ENCODE results near the gene DNAJB4. TPM values are rescaled to one million over a fixed set of nuclear protein-coding genes. Genes with fewer than 3 reads are reported as not detected.

Gene DNAJB4
- total RNA-seq, 2 experiments from 2014 or later: 19.2 to 22.7 TPM

GRCh38 chr1:78040484-78041089 is 35.8 kb downstream of the DNAJB4 start:
- Histone ChIP-seq H3K36me3 (ENCODE audit: insufficient read depth, low read length) (no peaks in the 10 kb centered on the region), H3K4me3 (ENCODE audit: low read length) (no peak overlapping the region), H3K4me1 (ENCODE audit: insufficient read depth, low read length) (peaks cover 4% of the 10 kb centered on the region), H3K27me3 (ENCODE audit: control insufficient read depth in 1 of 2, insufficient read depth in 2 of 2, low read length in 2 of 2) (peaks cover 8 to 12% of the 10 kb centered on the region in 2 experiments), H3K9me3 (ENCODE audit: control insufficient read depth in 1 of 2, insufficient read depth in 1 of 2, low read length in 2 of 2) (no peaks in the 10 kb centered on the region), H3K27ac (ENCODE audit: low read depth in 1 of 2, low read length in 2 of 2) (no peak overlapping the region)
- Mint-ChIP-seq H3K4me1 (ENCODE audit: low read depth) (peaks cover 22% of the 10 kb centered on the region), H3K36me3 (ENCODE audit: low read depth) (no peaks in the 10 kb centered on the region), H3K9me3 (no peaks in the 10 kb centered on the region), H3K4me3 (no peak overlapping the region), H3K27me3 (peaks cover 22% of the 10 kb centered on the region), H3K27ac (no peak overlapping the region)
- intact Hi-C loops (cut with DNase I, micrococcal nuclease): no loop called here
- DNase-seq: no peak
- CTCF ChIA-PET: no interaction called here
- TF ChIP-seq, protein P1, sequence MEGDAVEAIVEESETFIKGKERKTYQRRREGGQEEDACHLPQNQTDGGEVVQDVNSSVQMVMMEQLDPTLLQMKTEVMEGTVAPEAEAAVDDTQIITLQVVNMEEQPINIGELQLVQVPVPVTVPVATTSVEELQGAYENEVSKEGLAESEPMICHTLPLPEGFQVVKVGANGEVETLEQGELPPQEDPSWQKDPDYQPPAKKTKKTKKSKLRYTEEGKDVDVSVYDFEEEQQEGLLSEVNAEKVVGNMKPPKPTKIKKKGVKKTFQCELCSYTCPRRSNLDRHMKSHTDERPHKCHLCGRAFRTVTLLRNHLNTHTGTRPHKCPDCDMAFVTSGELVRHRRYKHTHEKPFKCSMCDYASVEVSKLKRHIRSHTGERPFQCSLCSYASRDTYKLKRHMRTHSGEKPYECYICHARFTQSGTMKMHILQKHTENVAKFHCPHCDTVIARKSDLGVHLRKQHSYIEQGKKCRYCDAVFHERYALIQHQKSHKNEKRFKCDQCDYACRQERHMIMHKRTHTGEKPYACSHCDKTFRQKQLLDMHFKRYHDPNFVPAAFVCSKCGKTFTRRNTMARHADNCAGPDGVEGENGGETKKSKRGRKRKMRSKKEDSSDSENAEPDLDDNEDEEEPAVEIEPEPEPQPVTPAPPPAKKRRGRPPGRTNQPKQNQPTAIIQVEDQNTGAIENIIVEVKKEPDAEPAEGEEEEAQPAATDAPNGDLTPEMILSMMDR (IDR thresholded peaks at IDR 0.05): no peak
- ATAC-seq (ENCODE audit: poor library complexity): peak; percentile 21
- POLR2A ChIA-PET: interaction anchor here (0.9 kb wide), 1 partner anchor 62 kb away, joined by 3 read pairs; the partner anchor contains the start of gene FUBP1

- H3K4me3 Mint-ChIP-seq: no peak overlapping the region
- DNase-seq: no peak
- peaks cover 21 to 35% of the 10 kb centered on the region in 2 experiments for H3K27me3 ChIP-seq (ENCODE audit: control insufficient read depth in 1 of 2, insufficient read depth in 2 of 2, low read length in 2 of 2)
- ChIA-PET CTCF (interaction anchor here (1.0 kb wide), 1 partner anchor 71 kb away, joined by 4 read pairs; no protein-coding TSS in a partner anchor), POLR2A (interaction anchor here (1.9 to 6.2 kb wide), 2 partner anchors 38 to 65 kb away, joined by 5 to 33 read pairs; partner anchors contain the start of genes DNAJB4 and FUBP1)
- no peaks in the 10 kb centered on the region for H3K36me3 Mint-ChIP-seq (ENCODE audit: low read depth)
- H3K27ac Mint-ChIP-seq: no peak overlapping the region
- peaks cover 0 to 4% of the 10 kb centered on the region in 2 experiments for H3K9me3 ChIP-seq (ENCODE audit: control insufficient read depth in 1 of 2, insufficient read depth in 1 of 2, low read length in 2 of 2)
- peaks cover 28% of the 10 kb centered on the region for H3K4me1 Mint-ChIP-seq (ENCODE audit: low read depth)
- intact Hi-C loops (cut with DNase I, micrococcal nuclease): no loop called here
- peaks cover 16% of the 10 kb centered on the region for H3K4me1 ChIP-seq (ENCODE audit: insufficient read depth, low read length)
- ATAC-seq (ENCODE audit: poor library complexity): no peak
- no peaks in the 10 kb centered on the region for H3K9me3 Mint-ChIP-seq
- no peaks in the 10 kb centered on the region for H3K36me3 ChIP-seq (ENCODE audit: insufficient read depth, low read length)
- H3K4me3 ChIP-seq (ENCODE audit: low read length): no peak overlapping the region
- peaks cover 37% of the 10 kb centered on the region for H3K27me3 Mint-ChIP-seq
- no peak overlapping the region for H3K27ac ChIP-seq (ENCODE audit: low read depth in 1 of 2, low read length in 2 of 2)
- TF ChIP-seq, protein P1 (IDR thresholded peaks at IDR 0.05): no peak
Observed at GRCh38 chr1:78043436-78043835, 38.7 kb downstream of the DNAJB4 start.

GRCh38 chr1:78044796-78045562 is 40.2 kb downstream of the DNAJB4 start:
- Mint-ChIP-seq H3K4me1 (ENCODE audit: low read depth) (peaks cover 28% of the 10 kb centered on the region), H3K27me3 (peaks cover 47% of the 10 kb centered on the region), H3K9me3 (no peaks in the 10 kb centered on the region), H3K4me3 (peak overlapping the region; percentile 72), H3K27ac (no peak overlapping the region), H3K36me3 (ENCODE audit: low read depth) (no peaks in the 10 kb centered on the region)
- Histone ChIP-seq H3K36me3 (ENCODE audit: insufficient read depth, low read length) (no peaks in the 10 kb centered on the region), H3K27me3 (ENCODE audit: control insufficient read depth in 1 of 2, insufficient read depth in 2 of 2, low read length in 2 of 2) (peaks cover 21 to 39% of the 10 kb centered on the region in 2 experiments), H3K4me3 (ENCODE audit: low read length) (peak overlapping the region; percentile 51), H3K4me1 (ENCODE audit: insufficient read depth, low read length) (peaks cover 16% of the 10 kb centered on the region), H3K9me3 (ENCODE audit: control insufficient read depth in 1 of 2, insufficient read depth in 1 of 2, low read length in 2 of 2) (peaks cover 0 to 4% of the 10 kb centered on the region in 2 experiments), H3K27ac (ENCODE audit: low read depth in 1 of 2, low read length in 2 of 2) (no peak overlapping the region)
- ATAC-seq (ENCODE audit: poor library complexity): no peak
- DNase-seq: no peak
- ChIA-PET POLR2A (interaction anchor here (1.5 to 6.2 kb wide), 3 partner anchors 40 to 67 kb away, joined by 5 to 33 read pairs (median 8); partner anchors contain the start of genes DNAJB4 and FUBP1), CTCF (no interaction called here)
- TF ChIP-seq, protein P1 (IDR thresholded peaks at IDR 0.05): no peak
- intact Hi-C loops (cut with DNase I, micrococcal nuclease): no loop called here
